Heart left ventricle (tissue), 13 donors: Measurements from ENCODE around the gene HSD17B2.

ENCODE experiments used
- POLR2A ChIP-seq, 2 donors: fragments of 450-650 bp; IDR thresholded peaks; one replicate each; pipeline ENCODE4 v1.6.1; 2017; ENCODE audit warnings: antibody characterized with exemption in 2 of 2, mild to moderate bottlenecking in 2 of 2, moderate library complexity in 2 of 2
- TF ChIP-seq, protein P1 (sequence below), 12 donors: fragments of 200-600 bp; sonication (generic) in 4 of 12; IDR thresholded peaks; one replicate each; pipeline versions ENCODE4 v1.5.0 to v1.8.0; 2018 to 2022; ENCODE audit warnings: antibody characterized with exemption in 12 of 12, mild to moderate bottlenecking in 5 of 12
- donor health status: ischemic (EF 13 %, LVEDD 7.1; RV severe dilation, severe dysfunction).
- donor health status: DM: no; HTN: yes; CAD: no.
- donor health status: DM: no; HTN: no; CAD: no.
- donor health status: ischemic (EF 25% LVEDD 6.9; RV normal size, moderate dysfunction).
- donor health status: ischemic (EF 25% LVEDD 5.7; RV mildly dilated, moderate dysfunction).
- donor health status: ischemic (EF 35%, LVEDD 5.7; RV mildly dilated, moderate dysfunction).
- donor health status: nonischemic (EF 11% LVEDD 7.7; RV severe dilation, severe dysfunction).
- donor health status: DM: yes; HTN: yes; CAD: no.
- donor health status: PGD.
- donor health status: ischemic (EF 29% LVEDD 5.4; RV normal size, mild dysfunction).
- donor health status: nonischemic (EF 23%, LVEDD 6.1; RV moderate dilation, normal function).

DNA sequence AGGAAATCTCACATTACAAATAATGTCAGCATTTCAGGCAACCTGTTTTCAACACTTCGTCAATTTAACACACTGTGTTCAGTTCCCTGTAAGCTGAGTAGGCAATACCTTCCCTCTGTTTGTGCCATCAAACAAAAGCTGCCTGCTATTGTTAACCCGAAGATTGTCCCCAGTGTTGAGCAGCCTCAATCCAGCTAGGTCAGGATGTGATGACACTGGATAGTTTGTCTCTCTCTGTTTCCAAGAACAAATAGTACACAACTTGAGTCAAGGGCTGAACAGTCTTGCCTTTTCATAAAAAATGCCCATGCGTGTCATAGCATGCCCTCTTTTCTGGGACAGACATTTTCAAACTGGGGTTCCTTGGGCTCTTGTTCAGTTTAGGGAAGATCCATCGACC is 36.4 kb downstream of the HSD17B2 start:
- TF ChIP-seq, protein P1, sequence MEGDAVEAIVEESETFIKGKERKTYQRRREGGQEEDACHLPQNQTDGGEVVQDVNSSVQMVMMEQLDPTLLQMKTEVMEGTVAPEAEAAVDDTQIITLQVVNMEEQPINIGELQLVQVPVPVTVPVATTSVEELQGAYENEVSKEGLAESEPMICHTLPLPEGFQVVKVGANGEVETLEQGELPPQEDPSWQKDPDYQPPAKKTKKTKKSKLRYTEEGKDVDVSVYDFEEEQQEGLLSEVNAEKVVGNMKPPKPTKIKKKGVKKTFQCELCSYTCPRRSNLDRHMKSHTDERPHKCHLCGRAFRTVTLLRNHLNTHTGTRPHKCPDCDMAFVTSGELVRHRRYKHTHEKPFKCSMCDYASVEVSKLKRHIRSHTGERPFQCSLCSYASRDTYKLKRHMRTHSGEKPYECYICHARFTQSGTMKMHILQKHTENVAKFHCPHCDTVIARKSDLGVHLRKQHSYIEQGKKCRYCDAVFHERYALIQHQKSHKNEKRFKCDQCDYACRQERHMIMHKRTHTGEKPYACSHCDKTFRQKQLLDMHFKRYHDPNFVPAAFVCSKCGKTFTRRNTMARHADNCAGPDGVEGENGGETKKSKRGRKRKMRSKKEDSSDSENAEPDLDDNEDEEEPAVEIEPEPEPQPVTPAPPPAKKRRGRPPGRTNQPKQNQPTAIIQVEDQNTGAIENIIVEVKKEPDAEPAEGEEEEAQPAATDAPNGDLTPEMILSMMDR (IDR thresholded peaks at IDR 0.05): no peak
- no peak for TF ChIP-seq POLR2A (IDR thresholded peaks at IDR 0.05)
